HCT116 (cell line): ENCODE measurements around the gene ASB7.

Experiments
- CTCF ChIP-seq, 3 experiments: fragments of 200-600 bp in 1 of 3; sonication (generic) in 1 of 3; IDR thresholded peaks in 2 of 3; conservative IDR thresholded peaks in 1 of 3; 2 replicates each; pipeline ENCODE4 v1.5.1; 2012 to 2017; ENCODE audit warnings: low read depth in 2 of 3, low read length in 2 of 3, antibody characterized with exemption in 1 of 3, borderline replicate concordance in 1 of 3, control low read depth in 1 of 3, mild to moderate bottlenecking in 1 of 3, mixed read lengths in 1 of 3, mixed run types in 1 of 3, moderate library complexity in 1 of 3; ENCODE audit not compliant: insufficient read depth in 1 of 3
- EZH2 ChIP-seq: fragments of 200-600 bp; sonication (generic); IDR thresholded peaks from 2 replicates; pipeline ENCODE4 v1.6.1; 2017; ENCODE audit warnings: antibody characterized with exemption, mixed run types
- POLR2A ChIP-seq: IDR thresholded peaks from 2 replicates; pipeline ENCODE4 v1.7.0; 2011; ENCODE audit warnings: borderline replicate concordance; ENCODE audit not compliant: insufficient read depth, insufficient read length; ENCODE audit errors: extremely low read depth
- POLR2AphosphoS5 ChIP-seq: IDR thresholded peaks from 2 replicates; pipeline ENCODE4 v1.6.1; 2011; ENCODE audit warnings: mild to moderate bottlenecking, low read depth, low read length, moderate library complexity
- RAD21 ChIP-seq: IDR thresholded peaks from 2 replicates; pipeline ENCODE4 v1.6.1; 2012; ENCODE audit warnings: low read depth, mild to moderate bottlenecking
- SIN3A ChIP-seq: IDR thresholded peaks from 2 replicates; pipeline ENCODE4 v1.6.1; 2012; ENCODE audit warnings: low read depth
- SP1 ChIP-seq: IDR thresholded peaks from 2 replicates; pipeline ENCODE4 v1.6.1; 2012; ENCODE audit warnings: low read depth
- TCF7L2 ChIP-seq: IDR thresholded peaks from 2 replicates; pipeline ENCODE4 v1.7.0; 2011; ENCODE audit warnings: borderline replicate concordance, inconsistent platforms; ENCODE audit not compliant: insufficient read depth, insufficient read length; ENCODE audit errors: extremely low read depth
- ZNF274 ChIP-seq: fragments of 200-500 bp; sonication (Bioruptor generic); IDR thresholded peaks from 2 replicates; pipeline ENCODE4 v1.6.1; 2014; ENCODE audit warnings: mild to moderate bottlenecking, low read depth, low read length, inconsistent platforms

DNA sequence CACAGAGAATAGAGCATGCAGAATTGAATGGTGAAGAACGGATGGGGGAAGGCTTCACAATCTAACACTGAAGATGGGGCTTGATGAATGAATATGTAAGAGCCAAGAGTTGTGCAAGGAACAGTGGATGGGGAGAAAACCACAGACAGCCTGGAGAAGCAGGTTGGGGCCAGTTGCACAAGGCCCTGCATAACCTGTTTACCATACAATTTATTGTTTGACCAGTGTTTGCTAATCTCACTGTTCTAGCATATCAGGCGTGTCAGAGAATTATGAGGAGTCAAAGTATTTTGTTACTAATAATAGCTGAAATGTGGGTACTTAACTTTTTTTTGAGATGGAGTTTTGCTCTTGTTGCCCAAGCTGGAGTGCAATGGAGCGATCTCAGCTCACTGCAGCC is 36.8 kb upstream of the ASB7 start:
- no peak for TF ChIP-seq POLR2AphosphoS5
- no peak for TF ChIP-seq CTCF (IDR thresholded peaks at IDR 0.05 in 2 of 3, conservative IDR thresholded peaks at IDR 0.05 in 1 of 3; ENCODE audit: borderline replicate concordance in 1 of 3, insufficient read depth in 1 of 3, low read depth in 2 of 3, low read length in 2 of 3)
- no peak for TF ChIP-seq SIN3A
- no peak for TF ChIP-seq POLR2A
- no peak for TF ChIP-seq EZH2
- no peak for TF ChIP-seq ZNF274
- TF ChIP-seq TCF7L2: no peak
- no peak for TF ChIP-seq SP1
- TF ChIP-seq RAD21: no peak
